K562 (cell line): Measurements from ENCODE around the gene FHIP2A. TPM values are rescaled to one million over a fixed set of nuclear protein-coding genes. Genes with fewer than 3 reads are reported as not detected.

Experiments
- BMI1 ChIP-seq: fragments of 150-350 bp; IDR thresholded peaks from 2 replicates; pipeline ENCODE4 v1.6.1; 2014; ENCODE audit warnings: low read length
- HMGN3 ChIP-seq: IDR thresholded peaks from 2 replicates; pipeline ENCODE4 v1.6.1; 2011; ENCODE audit warnings: borderline replicate concordance, low read depth, mild to moderate bottlenecking, mixed read lengths, low read length; ENCODE audit not compliant: insufficient read length; ENCODE audit errors: extremely low read depth
- NCOR1 ChIP-seq: fragments of 450-650 bp; IDR thresholded peaks from 2 replicates; pipeline ENCODE4 v1.6.1; 2016; ENCODE audit warnings: mild to moderate bottlenecking, moderate library complexity
- NR2C1 ChIP-seq, 2 experiments: fragments of 450-650 bp; IDR thresholded peaks; 2 replicates each; pipeline ENCODE4 v1.6.1; 2017; ENCODE audit warnings: mild to moderate bottlenecking in 2 of 2, antibody characterized with exemption in 1 of 2, inconsistent platforms in 1 of 2, missing compliant biosample characterization in 1 of 2, missing genetic modification characterization in 1 of 2
- PTTG1 ChIP-seq: fragments of 450-650 bp; IDR thresholded peaks from 2 replicates; pipeline ENCODE4 v1.6.1; 2016; ENCODE audit warnings: low read depth, mild to moderate bottlenecking, missing genetic modification characterization, missing compliant biosample characterization
- SMAD4 ChIP-seq: fragments of 250-450 bp; sonication (Bioruptor Pico); conservative IDR thresholded peaks from 2 replicates; pipeline ENCODE4 v1.8.0; 2021; ENCODE audit warnings: inconsistent platforms, mild to moderate bottlenecking, moderate library complexity
- SPI1 ChIP-seq: IDR thresholded peaks from 2 replicates; pipeline ENCODE4 v1.6.1; 2011; ENCODE audit warnings: low read depth, low read length, control low read depth, borderline replicate concordance
- ZNF274 ChIP-seq: IDR thresholded peaks from 2 replicates; pipeline ENCODE4 v1.6.1; 2011; ENCODE audit warnings: low read depth, mild to moderate bottlenecking, low read length, moderate library complexity, borderline replicate concordance
- ZNF695 ChIP-seq: fragments of 450-650 bp; formaldehyde crosslinking; IDR thresholded peaks from 2 replicates; pipeline ENCODE4 v1.4.0; 2020; ENCODE audit warnings: mild to moderate bottlenecking, moderate library complexity
- ZNF79 ChIP-seq: fragments of 250-450 bp; sonication (Bioruptor Pico); IDR thresholded peaks from 2 replicates; pipeline ENCODE4 v1.4.0; 2020; ENCODE audit warnings: low read depth, mild to moderate bottlenecking, moderate library complexity
- polyA plus RNA-seq, 8 experiments: library from polyadenylated mRNA; depleted of rRNA in 4 of 8; stranded (reverse) in 5 of 8; unstranded in 3 of 8; fragments of >200 nt; fragmentation: Nextera tagmentation in 2 of 8; fragmentation: Illumina TruSeq in 1 of 8; extraction: Ambion mirVana in 2 of 8; extraction: Trizol in 1 of 8; gene quantifications; 2 replicates each; pipeline versions ENCODE4 v1.2.1 to v1.2.3, GENCODE V29; 2011 to 2014; ENCODE audit warnings: inconsistent platforms in 1 of 8, missing spikeins in 1 of 8
- total RNA-seq, 7 experiments: library from RNA; depleted of rRNA in 6 of 7; stranded (reverse); fragments of >200 nt in 6 of 7; fragmentation: Illumina TruSeq in 2 of 7; extraction: Trizol in 2 of 7; gene quantifications; 2 replicates each; pipeline versions ENCODE4 v1.2.1 to v1.2.3, GENCODE V29; 2011 to 2021; ENCODE audit warnings: low replicate concordance in 1 of 7
- TF ChIP-seq, protein P1 (sequence below), 2 experiments: fragments of 450-650 bp; IDR thresholded peaks; 2 replicates each; pipeline ENCODE4 v1.6.1; 2016; ENCODE audit warnings: mild to moderate bottlenecking in 2 of 2, borderline replicate concordance in 1 of 2, low read depth in 1 of 2, moderate library complexity in 1 of 2
- TF ChIP-seq, protein P2 (sequence below), 2 experiments: fragments of 450-650 bp in 1 of 2; sonication (generic) in 1 of 2; formaldehyde crosslinking; conservative IDR thresholded peaks; 2 replicates each; pipeline versions ENCODE4 v1.4.0 to v1.8.1; 2020 to 2022; ENCODE audit warnings: mild to moderate bottlenecking in 1 of 2, missing genetic modification reagents in 1 of 2
- TF ChIP-seq, protein P3 (sequence below): sonication (generic); formaldehyde crosslinking; IDR thresholded peaks from 2 replicates; pipeline ENCODE4 v1.8.1; 2023; ENCODE audit warnings: mild to moderate bottlenecking, missing genetic modification reagents

Gene FHIP2A
- total and polyA plus RNA-seq, 9 of the 15 experiments (the other 6 are each of a cell fraction or from before 2014, with no cell fraction given) = 1.5 to 7.4 (median 3.3) TPM

DNA sequence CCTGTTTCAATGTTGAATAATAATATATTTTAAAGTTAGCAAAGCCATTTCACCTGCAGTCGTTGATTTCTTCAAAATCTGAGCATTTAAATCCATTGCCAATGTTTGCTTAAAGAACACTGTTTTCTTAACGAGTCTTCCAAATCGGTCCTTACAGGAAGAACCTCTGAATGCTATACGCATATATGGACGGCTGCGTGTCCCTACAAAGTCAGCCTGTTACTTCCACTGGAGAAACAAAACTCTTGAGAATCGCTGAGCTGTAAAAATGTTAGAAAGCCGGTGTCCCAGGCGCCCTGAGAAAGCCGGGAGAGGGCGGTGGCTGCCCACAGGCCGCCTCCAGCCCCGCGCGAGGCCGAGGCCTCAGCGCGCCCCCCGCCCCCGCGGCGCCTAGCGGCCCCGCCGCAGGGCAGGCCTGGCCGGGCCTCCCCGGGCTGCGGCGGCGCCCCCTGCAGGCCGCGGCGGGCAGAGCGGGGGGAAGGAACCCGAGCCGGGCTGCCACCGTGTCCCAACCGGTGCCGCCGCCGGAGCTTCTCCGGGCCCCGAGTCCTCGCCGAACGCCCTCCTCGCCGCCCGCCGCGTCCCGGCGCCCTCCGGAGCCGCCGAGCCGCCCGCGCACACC is at the start of gene FHIP2A (continued):
- TF ChIP-seq, protein P1, sequence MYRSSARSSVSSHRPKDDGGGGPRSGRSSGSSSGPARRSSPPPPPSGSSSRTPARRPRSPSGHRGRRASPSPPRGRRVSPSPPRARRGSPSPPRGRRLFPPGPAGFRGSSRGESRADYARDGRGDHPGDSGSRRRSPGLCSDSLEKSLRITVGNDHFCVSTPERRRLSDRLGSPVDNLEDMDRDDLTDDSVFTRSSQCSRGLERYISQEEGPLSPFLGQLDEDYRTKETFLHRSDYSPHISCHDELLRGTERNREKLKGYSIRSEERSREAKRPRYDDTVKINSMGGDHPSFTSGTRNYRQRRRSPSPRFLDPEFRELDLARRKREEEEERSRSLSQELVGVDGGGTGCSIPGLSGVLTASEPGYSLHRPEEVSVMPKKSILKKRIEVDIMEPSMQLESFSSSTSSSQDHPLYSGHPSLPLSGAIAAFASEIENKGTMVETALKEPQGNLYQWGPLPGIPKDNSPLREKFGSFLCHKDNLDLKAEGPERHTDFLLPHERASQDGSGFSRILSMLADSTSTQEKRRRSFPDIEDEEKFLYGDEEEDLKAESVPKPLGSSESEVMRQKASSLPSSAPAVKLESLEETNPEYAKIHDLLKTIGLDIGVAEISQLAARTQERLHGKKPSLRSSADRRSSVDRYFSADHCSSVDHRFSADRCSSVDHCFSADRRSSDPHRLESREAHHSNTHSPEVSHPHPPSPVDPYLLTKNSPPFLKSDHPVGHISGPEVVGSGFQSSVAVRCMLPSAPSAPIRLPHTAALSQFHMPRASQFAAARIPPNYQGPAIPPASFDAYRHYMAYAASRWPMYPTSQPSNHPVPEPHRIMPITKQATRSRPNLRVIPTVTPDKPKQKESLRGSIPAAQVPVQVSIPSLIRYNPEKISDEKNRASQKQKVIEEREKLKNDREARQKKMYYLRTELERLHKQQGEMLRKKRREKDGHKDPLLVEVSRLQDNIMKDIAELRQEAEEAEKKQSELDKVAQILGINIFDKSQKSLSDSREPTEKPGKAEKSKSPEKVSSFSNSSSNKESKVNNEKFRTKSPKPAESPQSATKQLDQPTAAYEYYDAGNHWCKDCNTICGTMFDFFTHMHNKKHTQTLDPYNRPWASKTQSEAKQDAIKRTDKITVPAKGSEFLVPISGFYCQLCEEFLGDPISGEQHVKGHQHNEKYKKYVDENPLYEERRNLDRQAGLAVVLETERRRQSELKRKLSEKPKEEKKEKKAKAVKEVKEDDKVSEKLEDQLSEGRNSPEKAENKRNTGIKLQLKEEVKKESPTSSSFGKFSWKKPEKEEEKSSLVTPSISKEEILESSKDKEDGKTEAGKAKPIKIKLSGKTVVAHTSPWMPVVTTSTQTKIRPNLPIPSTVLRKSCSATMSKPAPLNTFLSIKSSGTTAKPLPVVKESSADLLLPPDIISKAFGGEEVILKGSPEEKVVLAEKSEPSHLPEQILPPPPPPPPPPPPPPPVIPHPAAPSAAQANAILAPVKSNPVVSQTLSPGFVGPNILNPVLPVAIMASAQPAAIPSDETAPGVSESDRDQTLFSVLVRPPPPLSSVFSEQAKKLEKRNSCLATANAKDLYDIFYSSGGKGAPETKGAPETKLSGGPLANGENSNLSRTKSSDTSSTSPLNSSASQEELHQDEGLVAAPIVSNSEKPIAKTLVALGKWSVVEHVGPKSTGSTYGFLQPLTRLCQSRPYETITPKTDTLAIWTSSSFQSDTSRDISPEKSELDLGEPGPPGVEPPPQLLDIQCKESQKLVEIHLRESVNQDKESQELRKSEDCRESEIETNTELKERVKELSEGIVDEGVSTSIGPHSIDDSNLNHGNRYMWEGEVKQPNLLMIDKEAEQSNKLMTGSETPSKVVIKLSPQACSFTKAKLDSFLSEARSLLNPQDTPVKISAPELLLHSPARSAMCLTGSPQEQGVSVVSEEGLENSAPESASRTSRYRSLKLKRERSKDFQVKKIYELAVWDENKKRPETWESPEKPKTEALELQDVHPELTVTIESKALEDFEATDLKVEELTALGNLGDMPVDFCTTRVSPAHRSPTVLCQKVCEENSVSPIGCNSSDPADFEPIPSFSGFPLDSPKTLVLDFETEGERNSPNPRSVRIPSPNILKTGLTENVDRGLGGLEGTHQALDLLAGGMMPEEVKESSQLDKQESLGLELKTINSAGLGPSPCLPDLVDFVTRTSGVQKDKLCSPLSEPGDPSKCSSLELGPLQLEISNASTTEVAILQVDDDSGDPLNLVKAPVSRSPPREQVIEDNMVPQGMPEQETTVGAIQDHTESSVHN (IDR thresholded peaks at IDR 0.05; ENCODE audit: borderline replicate concordance in 1 of 2, low read depth in 1 of 2) = no peak
- TF ChIP-seq SPI1 = no peak
- TF ChIP-seq PTTG1 (tag) = no peak
- no peak for TF ChIP-seq BMI1
- peak; percentile 56 for TF ChIP-seq HMGN3
- peak; percentile 45 for TF ChIP-seq SMAD4
- no peak for TF ChIP-seq NCOR1
- TF ChIP-seq, protein P2, sequence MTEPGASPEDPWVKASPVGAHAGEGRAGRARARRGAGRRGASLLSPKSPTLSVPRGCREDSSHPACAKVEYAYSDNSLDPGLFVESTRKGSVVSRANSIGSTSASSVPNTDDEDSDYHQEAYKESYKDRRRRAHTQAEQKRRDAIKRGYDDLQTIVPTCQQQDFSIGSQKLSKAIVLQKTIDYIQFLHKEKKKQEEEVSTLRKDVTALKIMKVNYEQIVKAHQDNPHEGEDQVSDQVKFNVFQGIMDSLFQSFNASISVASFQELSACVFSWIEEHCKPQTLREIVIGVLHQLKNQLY (CRISPR knock-in tag; conservative IDR thresholded peaks at IDR 0.05) = no peak
- TF ChIP-seq ZNF695 (CRISPR knock-in tag) = no peak
- TF ChIP-seq ZNF79 = no peak
- no peak for TF ChIP-seq NR2C1 (IDR thresholded peaks at IDR 0.05)
- TF ChIP-seq NR2C1 (tag; IDR thresholded peaks at IDR 0.05) = no peak
- no peak for TF ChIP-seq ZNF274
- TF ChIP-seq, protein P3, sequence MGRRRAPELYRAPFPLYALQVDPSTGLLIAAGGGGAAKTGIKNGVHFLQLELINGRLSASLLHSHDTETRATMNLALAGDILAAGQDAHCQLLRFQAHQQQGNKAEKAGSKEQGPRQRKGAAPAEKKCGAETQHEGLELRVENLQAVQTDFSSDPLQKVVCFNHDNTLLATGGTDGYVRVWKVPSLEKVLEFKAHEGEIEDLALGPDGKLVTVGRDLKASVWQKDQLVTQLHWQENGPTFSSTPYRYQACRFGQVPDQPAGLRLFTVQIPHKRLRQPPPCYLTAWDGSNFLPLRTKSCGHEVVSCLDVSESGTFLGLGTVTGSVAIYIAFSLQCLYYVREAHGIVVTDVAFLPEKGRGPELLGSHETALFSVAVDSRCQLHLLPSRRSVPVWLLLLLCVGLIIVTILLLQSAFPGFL = no peak
